ENCODE data around the gene SH2B3. TPM values are rescaled to one million over a fixed set of nuclear protein-coding genes. Genes with fewer than 3 reads are reported as not detected.
A peak's percentile ranks its signal among the peaks of the same experiment; 100 is the strongest.

The SH2B3 gene
- total and polyA plus RNA-seq, 12 donors = 9.9 to 61.4 (median 38.1) TPM

- DNase-seq = peak in 1 of 2 donors; percentile 56
- Histone ChIP-seq H3K27ac (peak overlapping the region in 9 of 10 donors; percentile 18 to 93 (median 77)), H3K4me1 (peaks cover 40 to 100% (median 98%) of the 10 kb centered on the region in 9 donors), H3K4me3 (no peak overlapping the region), H3K9me3 (no peaks in the 10 kb centered on the region), H3K27me3 (no peaks in the 10 kb centered on the region), H3K36me3 (peaks cover 0 to 39% (median 0%) of the 10 kb centered on the region in 9 donors)
- intact Hi-C loops (cut with DNase I) = no loop called here
- no peak for TF ChIP-seq CTCF (IDR thresholded peaks at IDR 0.05)
- no peak for ATAC-seq
- WGBS, 2 donors = 38 to 40% methylated on average over 9 of the region's 9 CpGs
Measured at GRCh38 chr12:111438481-111438880, 32.8 kb downstream of the SH2B3 start.

- H3K27me3 ChIP-seq = no peaks in the 10 kb centered on the region
- peaks cover 39 to 100% (median 98%) of the 10 kb centered on the region in 9 donors for H3K4me1 ChIP-seq
- no peak for ATAC-seq
- no peak for TF ChIP-seq CTCF (IDR thresholded peaks at IDR 0.05)
- H3K4me3 ChIP-seq = no peak overlapping the region
- WGBS, 2 donors = 64 to 65% methylated on average over 5 of the region's 5 CpGs
- peaks cover 0 to 43% (median 0%) of the 10 kb centered on the region in 9 donors for H3K36me3 ChIP-seq
- H3K9me3 ChIP-seq = no peaks in the 10 kb centered on the region
- DNase-seq = no peak
- peak overlapping the region; percentile 11 to 93 (median 70) for H3K27ac ChIP-seq
- intact Hi-C loops (cut with DNase I) = no loop called here
Measured at GRCh38 chr12:111439657-111440151, 34.0 kb downstream of the SH2B3 start.

- intact Hi-C loops (cut with DNase I) = no loop called here
- WGBS, 2 donors = 56 to 65% methylated on average over 8 of the region's 8 CpGs
- H3K4me1 ChIP-seq = peaks cover 39 to 100% (median 98%) of the 10 kb centered on the region in 9 donors
Measured at GRCh38 chr12:111440152-111440551, 34.4 kb downstream of the SH2B3 start.

GRCh38 chr12:111440631-111441030 is 34.9 kb downstream of the SH2B3 start:
- H3K27ac ChIP-seq = peak overlapping the region in 8 of 10 donors; percentile 56 to 93 (median 84)
- intact Hi-C loops (cut with DNase I) = no loop called here
- TF ChIP-seq CTCF (IDR thresholded peaks at IDR 0.05) = no peak

More at GRCh38 chr12:111440152-111440551, 34.4 kb downstream of the SH2B3 start:
- no peak for TF ChIP-seq CTCF (IDR thresholded peaks at IDR 0.05)
- H3K27ac ChIP-seq = peak overlapping the region; percentile 11 to 93 (median 70)
- no peaks in the 10 kb centered on the region for H3K27me3 ChIP-seq
- H3K36me3 ChIP-seq = peaks cover 0 to 43% (median 0%) of the 10 kb centered on the region in 9 donors
- ATAC-seq (no peak), DNase-seq (no peak)
- H3K9me3 ChIP-seq = no peaks in the 10 kb centered on the region
- no peak overlapping the region for H3K4me3 ChIP-seq

More at GRCh38 chr12:111440631-111441030, 34.9 kb downstream of the SH2B3 start:
- H3K9me3 ChIP-seq = no peaks in the 10 kb centered on the region
- DNase-seq (no peak), ATAC-seq (no peak)
- H3K36me3 ChIP-seq = peaks cover 0 to 43% (median 0%) of the 10 kb centered on the region in 9 donors
- no peak overlapping the region for H3K4me3 ChIP-seq
- H3K27me3 ChIP-seq = no peaks in the 10 kb centered on the region
- 53 to 61% methylated on average over 3 of the region's 3 CpGs for WGBS, 2 donors
- peaks cover 39 to 100% (median 98%) of the 10 kb centered on the region in 9 donors for H3K4me1 ChIP-seq

Measured in heart right ventricle (tissue), 16 donors.